Measurements from ENCODE around the gene SELP.

- TF ChIP-seq CTCF (IDR thresholded peaks at IDR 0.05; ENCODE audit: low read length) (no peak), EZH2 (optimal IDR thresholded peaks at IDR 0.05; ENCODE audit: low read depth, low read length) (no peak), EZH2phosphoT487 (IDR thresholded peaks at IDR 0.05; ENCODE audit: low read length) (no peak)
Measured at GRCh38 chr1:169565335-169566271, 64.3 kb downstream of the SELP start.
